SK-N-SH treated with all-trans-retinoic acid at 6 μM for 48 hours (cell line): ENCODE data around the gene KMO.
A peak's percentile ranks its signal among the peaks of the same experiment; 100 is the strongest.

ENCODE experiments used
- ATAC-seq: fragments of 200-7000 bp; cut with Tn5 transposase; 3 replicates; pipeline ENCODE4 v1.9.1; 2020; ENCODE audit warnings: mild to moderate bottlenecking, moderate library complexity
- BACH2 ChIP-seq: fragments of 250-450 bp; sonication (Bioruptor Pico); IDR thresholded peaks from 2 replicates; pipeline ENCODE4 v1.9.0; 2021; ENCODE audit warnings: mild to moderate bottlenecking, borderline replicate concordance
- CREB5 ChIP-seq: fragments of 250-450 bp; sonication (Bioruptor Pico); IDR thresholded peaks from 2 replicates; pipeline ENCODE4 v1.5.1; 2020; ENCODE audit warnings: low read depth, mild to moderate bottlenecking, moderate library complexity
- CSDC2 ChIP-seq: fragments of 250-450 bp; sonication (Bioruptor Pico); IDR thresholded peaks from 2 replicates; pipeline ENCODE4 v1.5.0; 2020; ENCODE audit warnings: mild to moderate bottlenecking, moderate library complexity
- CSRNP3 ChIP-seq: fragments of 250-450 bp; sonication (Bioruptor Pico); IDR thresholded peaks from 2 replicates; pipeline ENCODE4 v1.5.1; 2021; ENCODE audit warnings: mild to moderate bottlenecking, moderate library complexity
- ESRRG ChIP-seq: fragments of 250-450 bp; sonication (Bioruptor Pico); IDR thresholded peaks from 2 replicates; pipeline ENCODE4 v1.6.1; 2021; ENCODE audit warnings: mild to moderate bottlenecking
- ISL1 ChIP-seq: fragments of 250-450 bp; sonication (Bioruptor Pico); IDR thresholded peaks from 2 replicates; pipeline ENCODE4 v2.1.2; 2022; ENCODE audit warnings: mild to moderate bottlenecking, moderate library complexity
- OSR1 ChIP-seq: fragments of 250-450 bp; sonication (Bioruptor Pico); IDR thresholded peaks from 2 replicates; pipeline ENCODE4 v1.8.0; 2022; ENCODE audit warnings: moderate library complexity, mild to moderate bottlenecking, inconsistent platforms
- PATZ1 ChIP-seq: fragments of 250-450 bp; sonication (Bioruptor Pico); IDR thresholded peaks from 2 replicates; pipeline ENCODE4 v1.8.0; 2020; ENCODE audit warnings: mild to moderate bottlenecking, moderate library complexity, borderline replicate concordance
- POU6F1 ChIP-seq: fragments of 250-450 bp; sonication (Bioruptor Pico); IDR thresholded peaks from 2 replicates; pipeline ENCODE4 v1.8.0; 2021; ENCODE audit warnings: low read depth, mild to moderate bottlenecking, moderate library complexity, borderline replicate concordance
- PPARA ChIP-seq: fragments of 250-450 bp; sonication (Bioruptor Pico); IDR thresholded peaks from 2 replicates; pipeline ENCODE4 v1.5.0; 2020; ENCODE audit warnings: mild to moderate bottlenecking, borderline replicate concordance
- RARB ChIP-seq: fragments of 250-450 bp; sonication (Bioruptor Pico); IDR thresholded peaks from 2 replicates; pipeline ENCODE4 v1.8.0; 2021; ENCODE audit warnings: mild to moderate bottlenecking, moderate library complexity
- SNAI2 ChIP-seq: fragments of 250-450 bp; sonication (Bioruptor Pico); IDR thresholded peaks from 2 replicates; pipeline ENCODE4 v1.5.0; 2020; ENCODE audit warnings: mild to moderate bottlenecking, moderate library complexity
- TCF4 ChIP-seq: fragments of 250-450 bp; sonication (Bioruptor Pico); IDR thresholded peaks from 2 replicates; pipeline ENCODE4 v1.8.0; 2021; ENCODE audit warnings: mild to moderate bottlenecking, moderate library complexity, borderline replicate concordance
- TOX ChIP-seq: fragments of 250-450 bp; sonication (Bioruptor Pico); IDR thresholded peaks from 2 replicates; pipeline ENCODE4 v1.8.0; 2021; ENCODE audit warnings: mild to moderate bottlenecking, moderate library complexity, borderline replicate concordance
- TSHZ2 ChIP-seq: fragments of 250-450 bp; sonication (Bioruptor Pico); IDR thresholded peaks from 2 replicates; pipeline ENCODE4 v1.5.0; 2020; ENCODE audit warnings: mild to moderate bottlenecking, moderate library complexity
- ZC3H10 ChIP-seq: fragments of 250-450 bp; sonication (Bioruptor Pico); IDR thresholded peaks from 2 replicates; pipeline ENCODE4 v1.5.1; 2021; ENCODE audit warnings: mild to moderate bottlenecking, moderate library complexity
- ZFP3 ChIP-seq: fragments of 250-450 bp; sonication (Bioruptor Pico); IDR thresholded peaks from 2 replicates; pipeline ENCODE4 v1.5.0; 2020; ENCODE audit warnings: mild to moderate bottlenecking, moderate library complexity
- ZFP30 ChIP-seq: fragments of 450-650 bp; formaldehyde crosslinking; IDR thresholded peaks from 2 replicates; pipeline ENCODE4 v1.5.0; 2022; ENCODE audit warnings: mild to moderate bottlenecking, moderate library complexity
- ZNF565 ChIP-seq: fragments of 450-650 bp; formaldehyde crosslinking; conservative IDR thresholded peaks from 2 replicates; pipeline ENCODE4 v1.5.0; 2020; ENCODE audit warnings: low read depth, mild to moderate bottlenecking, moderate library complexity
- ZNF70 ChIP-seq: fragments of 450-650 bp; formaldehyde crosslinking; IDR thresholded peaks from 2 replicates; pipeline ENCODE4 v1.5.0; 2020; ENCODE audit warnings: mild to moderate bottlenecking, moderate library complexity
- ZNF8 ChIP-seq: fragments of 450-650 bp; formaldehyde crosslinking; IDR thresholded peaks from 2 replicates; pipeline ENCODE4 v1.5.0; 2020; ENCODE audit warnings: mild to moderate bottlenecking, moderate library complexity

The KMO gene

DNA sequence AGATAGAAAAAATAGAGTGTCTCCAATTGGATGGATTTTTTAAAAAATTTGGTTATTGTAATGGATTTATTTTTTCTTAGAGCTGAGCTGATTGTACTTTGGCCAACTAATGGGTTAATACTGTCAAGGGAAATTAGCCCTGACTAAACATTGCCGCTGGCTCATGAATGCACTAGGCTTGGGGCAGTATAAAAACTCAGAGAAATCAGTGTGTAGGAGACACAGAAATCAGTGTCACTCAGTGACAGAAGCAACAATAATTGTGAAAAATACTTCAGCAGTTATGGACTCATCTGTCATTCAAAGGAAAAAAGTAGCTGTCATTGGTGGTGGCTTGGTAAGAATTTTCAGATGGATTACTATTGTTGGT lies at the start of gene KMO:
TSS of gene KMO (plus strand) at position 217 of the 370 bp plus-strand sequence. CDS start at position 284, 67 bp downstream.
- ATAC-seq: peak; percentile 36; the same call in 2 of the 3 replicates
- TF ChIP-seq BACH2 (CRISPR knock-in tag) (no peak), CSRNP3 (CRISPR knock-in tag) (no peak), ZFP30 (CRISPR knock-in tag) (no peak), TOX (CRISPR knock-in tag) (no peak), POU6F1 (CRISPR knock-in tag) (no peak), CSDC2 (CRISPR knock-in tag) (no peak), ESRRG (CRISPR knock-in tag) (no peak), TSHZ2 (CRISPR knock-in tag) (no peak), ZC3H10 (CRISPR knock-in tag) (no peak), RARB (no peak), CREB5 (CRISPR knock-in tag) (no peak), ZFP3 (no peak), ISL1 (no peak), PATZ1 (no peak), TCF4 (CRISPR knock-in tag) (no peak), ZNF8 (CRISPR knock-in tag) (no peak), SNAI2 (CRISPR knock-in tag) (no peak), ZNF565 (CRISPR knock-in tag) (no peak)

GRCh38 chr1:241482761-241483250 lies 49.4 kb upstream of the KMO start:
- ATAC-seq: peak; percentile 56
- no peak for TF ChIP-seq OSR1 (CRISPR knock-in tag)
- TF ChIP-seq ZC3H10 (CRISPR knock-in tag): peak; percentile 42; the same call in 1 of the 2 replicates
- peak; percentile 89 for TF ChIP-seq ISL1

- TF ChIP-seq TOX (CRISPR knock-in tag) (no peak), ZFP30 (CRISPR knock-in tag) (no peak), PPARA (CRISPR knock-in tag) (no peak)
- ATAC-seq: no peak
Observed at GRCh38 chr1:241485145-241485544, 47.0 kb upstream of the KMO start.

GRCh38 chr1:241485554-241485992 lies 46.6 kb upstream of the KMO start:
- ATAC-seq: peak; percentile 53
- TF ChIP-seq ZNF8 (CRISPR knock-in tag) (no peak), ZNF70 (CRISPR knock-in tag) (no peak), CSRNP3 (CRISPR knock-in tag) (no peak), TSHZ2 (CRISPR knock-in tag) (no peak), PATZ1 (no peak)
